SKM-1 (cell line): Measurements from ENCODE around the gene CDKN2AIP.
"Not testable (repeated sequence)": the region's sequence is repeated elsewhere in the genome, so short reads cannot be mapped to it uniquely, and the experiment has no call there.

Experiments used
- DNase-seq: peaks from one replicate; lab custom pipeline; 2025; ENCODE audit not compliant: unreplicated experiment; lab: John Stamatoyannopoulos, UW

The CDKN2AIP gene

GRCh38 chr4:183447646-183448045, 3.2 kb downstream of the CDKN2AIP start:
- DNase-seq = no peak

- DNase-seq = no peak
These were observed 4.0 kb downstream of the CDKN2AIP start for GRCh38 chr4:183448436-183448835.

GRCh38 chr4:183449193-183449882, 4.9 kb downstream of the CDKN2AIP start:
- no peak for DNase-seq

GRCh38 chr4:183450108-183450507, 5.7 kb downstream of the CDKN2AIP start:
- no peak for DNase-seq

GRCh38 chr4:183455431-183456195, 11.2 kb downstream of the CDKN2AIP start:
- no peak for DNase-seq

- DNase-seq = no peak
These were observed 13.6 kb downstream of the CDKN2AIP start for GRCh38 chr4:183458005-183458404.

DNA sequence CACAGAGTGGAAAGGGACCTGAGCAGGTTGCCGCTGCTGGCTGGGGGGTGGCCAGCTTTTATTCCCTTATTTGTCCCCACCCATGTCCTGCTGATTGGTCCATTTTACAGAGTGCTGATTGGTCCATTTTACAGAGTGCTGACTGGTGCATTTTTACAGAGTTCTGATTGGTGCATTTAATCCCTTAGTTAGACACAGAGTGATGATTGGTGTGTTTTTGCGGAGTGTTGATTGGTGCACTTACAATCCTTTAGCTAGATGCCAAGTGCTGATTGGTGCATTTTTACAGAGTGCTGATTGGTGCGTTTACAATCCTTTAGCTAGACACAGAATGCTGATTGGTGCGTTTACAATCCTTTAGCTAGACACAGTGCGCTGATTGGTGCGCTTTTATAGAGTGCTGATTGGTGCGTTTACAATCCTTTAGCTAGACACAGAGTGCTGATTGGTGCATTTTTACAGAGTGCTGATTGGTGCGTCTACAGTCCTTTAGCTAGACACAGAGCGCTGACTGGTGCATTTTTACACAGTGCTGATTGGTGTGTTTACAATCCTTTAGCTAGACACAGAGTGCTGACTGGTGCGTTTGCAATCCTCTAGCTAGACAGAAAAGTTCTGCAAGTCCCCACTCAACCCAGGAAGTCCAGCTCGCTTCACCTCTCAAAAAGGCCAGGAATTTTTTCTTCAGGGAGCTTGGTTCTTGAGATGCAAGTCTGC, 19.6 kb downstream of the CDKN2AIP start:
- DNase-seq = not testable (repeated sequence)

DNA sequence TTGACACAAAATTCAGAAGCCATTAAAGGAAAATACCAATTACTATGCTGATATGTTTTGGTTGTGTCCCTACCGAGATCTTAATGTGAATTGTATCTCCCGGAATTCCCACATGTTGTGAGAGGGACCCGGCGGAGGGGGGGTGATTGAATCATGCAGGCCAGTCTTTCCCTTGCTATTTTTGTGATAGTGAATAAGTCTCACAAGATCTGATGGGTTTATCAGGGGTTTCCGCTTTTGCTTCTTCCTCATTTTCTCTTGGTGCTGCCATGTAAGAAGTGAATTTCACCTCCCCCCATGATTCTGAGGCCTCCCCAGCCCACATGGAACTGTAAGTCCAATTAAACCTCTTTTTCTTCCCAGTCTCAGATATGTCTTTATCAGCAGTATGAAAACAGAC, 21.4 kb downstream of the CDKN2AIP start:
- not testable (repeated sequence) for DNase-seq

DNA sequence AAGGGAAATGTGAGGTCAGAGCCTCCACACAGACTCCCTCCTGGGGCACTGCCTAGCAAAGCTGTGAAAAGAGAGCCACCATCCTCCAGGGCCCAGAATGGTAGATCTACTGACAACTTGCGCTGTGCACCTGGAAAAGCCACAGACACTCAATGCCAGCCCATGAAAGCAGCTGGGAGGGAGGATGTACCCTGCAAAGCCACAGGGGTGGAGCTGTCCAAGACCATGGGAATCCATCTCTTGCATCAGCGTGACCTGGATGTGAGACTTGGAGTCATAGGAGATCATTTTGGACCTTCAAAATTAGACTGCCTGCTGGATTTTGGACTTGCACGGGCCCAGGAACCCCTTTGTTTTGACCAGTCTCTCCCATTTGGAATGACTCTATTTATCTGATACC, 22.8 kb downstream of the CDKN2AIP start:
- DNase-seq = no peak

DNA sequence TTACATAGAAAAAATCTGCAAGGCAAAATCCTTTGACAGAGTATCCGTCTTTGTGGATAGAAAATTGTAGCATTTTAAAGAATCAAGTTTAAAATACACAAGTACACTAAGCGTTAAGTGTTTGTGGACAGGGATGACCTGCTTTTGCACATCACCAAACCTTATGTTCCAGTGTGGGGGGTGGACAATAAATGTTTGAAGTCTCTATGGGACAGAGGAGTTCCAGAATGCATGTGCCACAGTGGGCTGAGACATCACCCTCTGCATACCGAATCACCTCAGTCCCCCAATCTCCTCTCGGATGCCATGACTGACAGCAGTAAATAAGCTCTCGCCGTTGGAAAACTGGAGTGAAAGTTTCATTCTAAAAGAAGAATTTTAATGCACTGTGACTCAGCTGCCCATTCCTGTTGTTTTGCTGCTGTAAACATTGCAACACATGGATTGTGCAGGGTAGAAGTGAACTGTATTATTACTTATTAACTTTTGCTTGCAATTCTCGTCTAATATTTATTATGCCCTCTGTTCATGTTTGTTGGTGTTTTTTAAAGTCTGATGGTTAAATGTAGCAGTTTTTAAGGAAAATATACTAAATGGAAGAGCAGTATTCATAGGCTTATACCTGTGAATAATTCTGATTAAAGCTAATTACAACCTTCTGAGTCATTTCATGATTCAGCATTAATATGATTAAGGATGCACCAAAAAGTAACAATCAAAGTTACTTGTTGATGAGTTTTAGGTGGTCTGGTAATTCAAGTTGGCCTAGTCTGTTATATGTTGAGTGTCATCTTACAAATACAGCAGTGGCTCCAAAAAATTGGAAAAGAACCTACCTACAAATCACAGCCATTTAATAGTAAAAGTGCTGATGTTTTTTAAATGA, 24.0 kb downstream of the CDKN2AIP start:
- no peak for DNase-seq

GRCh38 chr4:183469285-183469684, 24.8 kb downstream of the CDKN2AIP start:
- DNase-seq = no peak

DNA sequence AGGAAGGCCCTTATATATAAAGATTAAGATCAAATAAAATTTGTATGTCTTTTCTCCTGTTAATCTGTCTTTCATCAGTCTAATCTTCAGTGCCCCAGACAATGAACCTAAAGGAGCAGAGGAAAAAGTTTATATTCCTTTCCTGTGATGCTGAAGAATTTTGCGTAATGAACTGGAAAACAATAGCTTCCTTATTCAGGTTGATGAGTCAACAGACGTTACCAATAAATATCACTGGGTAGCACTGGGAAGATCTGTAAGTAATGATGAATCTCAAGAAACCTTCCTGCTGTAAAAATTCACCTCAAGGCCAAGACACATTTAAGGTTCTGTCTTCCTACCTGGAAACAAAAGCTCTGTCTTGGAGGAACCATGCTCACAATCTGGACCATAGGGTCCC, 25.5 kb downstream of the CDKN2AIP start:
- no peak for DNase-seq

GRCh38 chr4:183470821-183471220, 26.4 kb downstream of the CDKN2AIP start:
- no peak for DNase-seq

- DNase-seq = peak; percentile 41
These were observed 27.7 kb downstream of the CDKN2AIP start for GRCh38 chr4:183471946-183472708.

- DNase-seq = no peak
These were observed 33.7 kb downstream of the CDKN2AIP start for GRCh38 chr4:183478123-183478522.

GRCh38 chr4:183478926-183479325, 34.5 kb downstream of the CDKN2AIP start:
- DNase-seq = no peak

- DNase-seq = not testable (repeated sequence)
These were observed 38.2 kb downstream of the CDKN2AIP start for GRCh38 chr4:183482515-183483095.

DNA sequence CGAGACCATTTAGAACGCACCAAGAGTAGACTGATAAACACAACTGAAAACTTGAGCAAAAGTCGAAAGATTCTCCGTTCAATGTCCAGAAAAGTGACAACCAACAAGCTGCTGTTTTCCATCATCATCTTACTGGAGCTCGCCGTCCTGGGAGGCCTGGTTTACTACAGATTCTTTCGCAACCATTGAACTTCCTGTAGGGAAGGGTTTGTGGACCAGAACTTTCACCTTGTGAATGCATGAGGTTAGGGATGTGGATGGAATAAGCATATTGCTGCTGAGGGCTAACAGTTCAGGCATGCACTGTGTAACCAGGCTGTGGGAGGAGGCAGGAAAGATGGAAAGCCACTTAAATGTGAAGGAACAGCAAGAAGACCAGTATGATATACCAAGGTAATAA, 39.6 kb downstream of the CDKN2AIP start:
- no peak for DNase-seq

DNA sequence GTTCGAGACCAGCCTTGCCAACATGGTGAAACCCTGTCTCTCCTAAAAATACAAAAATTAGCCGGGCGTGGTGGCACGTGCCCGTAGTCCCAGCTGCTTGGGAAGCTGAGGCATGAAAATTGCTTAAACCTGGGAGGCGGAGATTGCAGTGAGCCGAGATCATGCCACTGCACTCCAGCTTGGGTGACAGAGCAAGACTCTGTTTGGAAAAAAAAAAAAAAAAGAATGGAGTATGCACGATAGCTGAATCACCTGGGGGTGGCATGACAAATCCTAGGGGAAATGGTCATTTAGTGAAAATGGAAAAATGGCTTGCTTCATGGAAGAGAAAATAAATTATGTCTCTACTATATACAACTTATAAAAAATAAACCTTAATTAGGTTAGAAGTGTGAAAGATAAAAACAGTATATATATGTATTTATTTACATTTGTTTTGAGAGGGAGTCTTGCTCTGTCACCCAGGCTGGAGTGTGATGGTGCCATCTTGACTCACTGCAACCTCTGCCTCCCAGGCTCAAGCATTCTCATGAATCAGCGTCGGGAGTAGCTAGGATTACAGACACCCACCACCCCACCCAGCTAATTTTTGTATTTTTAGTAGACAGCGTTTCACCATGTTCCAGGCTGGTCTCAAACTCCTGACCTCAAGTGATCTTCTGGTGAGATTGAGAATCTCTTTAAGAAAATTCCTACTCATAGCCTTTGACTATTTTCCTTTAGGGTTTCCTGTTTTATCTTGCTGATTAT, 41.1 kb downstream of the CDKN2AIP start:
- DNase-seq = no peak
